NCI-H146 treated with DMSO at 0.1 percent for 48 hours (cell line): ENCODE data around the gene LY6G6F.

ENCODE experiments used
- DNase-seq: peaks from one replicate; lab custom pipeline; 2025; ENCODE audit not compliant: unreplicated experiment; lab: John Stamatoyannopoulos, UW

Gene LY6G6F

GRCh38 chr6:31723245-31723979 is 16.7 kb downstream of the LY6G6F start, which contains the start of gene MPIG6B:
TSS of gene MPIG6B (plus strand) at chr6:31723373. CDS start at chr6:31723384, 11 bp downstream.
- no peak for DNase-seq

GRCh38 chr6:31723980-31724691 is 17.5 kb downstream of the LY6G6F start:
- no peak for DNase-seq

GRCh38 chr6:31725502-31726350 is 19.1 kb downstream of the LY6G6F start:
- DNase-seq: no peak

GRCh38 chr6:31727034-31727716 is 20.5 kb downstream of the LY6G6F start:
- no peak for DNase-seq

- no peak for DNase-seq
These were observed 21.3 kb downstream of the LY6G6F start for GRCh38 chr6:31727717-31728671.

- DNase-seq: no peak
These were observed 22.3 kb downstream of the LY6G6F start, which contains the start of gene DDAH2 for GRCh38 chr6:31728767-31729514. TSS of gene DDAH2 (minus strand) at chr6:31729299. CDS start at chr6:31729161, 138 bp downstream.

GRCh38 chr6:31729515-31729978 is 22.9 kb downstream of the LY6G6F start:
- no peak for DNase-seq

- DNase-seq: no peak
These were observed 23.4 kb downstream of the LY6G6F start for GRCh38 chr6:31729979-31730630.

- DNase-seq: no peak
These were observed 24.0 kb downstream of the LY6G6F start for GRCh38 chr6:31730631-31731086.

- DNase-seq: no peak
These were observed 25.4 kb downstream of the LY6G6F start for GRCh38 chr6:31732029-31732428.

GRCh38 chr6:31733734-31734133 is 27.1 kb downstream of the LY6G6F start:
- no peak for DNase-seq

- DNase-seq: no peak
These were observed 27.7 kb downstream of the LY6G6F start for GRCh38 chr6:31734247-31734820.

GRCh38 chr6:31734821-31735406 is 28.2 kb downstream of the LY6G6F start:
- DNase-seq: no peak

- DNase-seq: peak; percentile 57
These were observed 29.5 kb downstream of the LY6G6F start, which contains the start of gene CLIC1 for GRCh38 chr6:31736021-31736767. TSS of gene CLIC1 (minus strand) at chr6:31736530. CDS start at chr6:31736300, 230 bp downstream.

GRCh38 chr6:31736768-31737314 is 30.2 kb downstream of the LY6G6F start:
- DNase-seq: no peak

- DNase-seq: peak; percentile 77
These were observed 30.8 kb downstream of the LY6G6F start for GRCh38 chr6:31737315-31737990.
